CD14-positive monocyte (primary cell): Measurements from ENCODE around the gene MS4A4E. TPM values are rescaled to one million over a fixed set of nuclear protein-coding genes. Genes with fewer than 3 reads are reported as not detected.

Experiments
- DNase-seq, 3 donors: peaks; one replicate each; pipeline ENCODE4 v3.0.0-alpha.2; 2011 to 2022
- H2AFZ ChIP-seq: 2 replicates; pipeline ENCODE4 v1.6.0; 2012; ENCODE audit warnings: mild to moderate bottlenecking, low read depth, low read length, inconsistent platforms; ENCODE audit not compliant: insufficient read depth, poor library complexity, severe bottlenecking
- H3K27ac ChIP-seq, 2 donors: 1 replicate in 1 of 2; 2 replicates in 1 of 2; pipeline ENCODE4 v1.5.1; 2012 to 2013; ENCODE audit warnings: low read length in 2 of 2, control low read depth in 1 of 2, inconsistent platforms in 1 of 2, low read depth in 1 of 2, mild to moderate bottlenecking in 1 of 2
- H3K27me3 ChIP-seq, 2 donors: one replicate each; pipeline versions ENCODE4 v1.6.0 to v1.6.1; 2011 to 2013; ENCODE audit warnings: low read length in 2 of 2; ENCODE audit not compliant: control insufficient read depth in 2 of 2, insufficient read depth in 2 of 2
- H3K36me3 ChIP-seq, 2 donors: replicated peaks in 1 of 2; 1 replicate in 1 of 2; 2 replicates in 1 of 2; pipeline versions ENCODE4 v1.5.1 to v1.6.1; 2012 to 2013; ENCODE audit warnings: low read length in 2 of 2, control low read depth in 1 of 2, inconsistent platforms in 1 of 2, mild to moderate bottlenecking in 1 of 2; ENCODE audit not compliant: insufficient read depth in 2 of 2, control insufficient read depth in 1 of 2
- H3K4me1 ChIP-seq, 2 donors: 1 replicate in 1 of 2; 2 replicates in 1 of 2; pipeline versions ENCODE4 v1.5.1 to v1.6.1; 2012 to 2013; ENCODE audit warnings: low read length in 2 of 2, control low read depth in 1 of 2, inconsistent platforms in 1 of 2, mild to moderate bottlenecking in 1 of 2, moderate library complexity in 1 of 2; ENCODE audit not compliant: insufficient read depth in 2 of 2, control insufficient read depth in 1 of 2
- H3K4me2 ChIP-seq: replicated peaks from 2 replicates; pipeline ENCODE3; 2012; ENCODE audit warnings: low read length, moderate library complexity, mild to moderate bottlenecking; ENCODE audit not compliant: poor library complexity, severe bottlenecking; ENCODE audit errors: extremely low read depth
- H3K4me3 ChIP-seq, 3 experiments: fragments of 200-600 bp in 1 of 3; sonication (generic) in 1 of 3; replicated peaks in 1 of 3; 1 replicate in 2 of 3; 2 replicates in 1 of 3; pipeline ENCODE4 v1.5.1; 2011 to 2013; ENCODE audit warnings: low read length in 3 of 3, mild to moderate bottlenecking in 3 of 3, control low read depth in 2 of 3, low read depth in 2 of 3, inconsistent platforms in 1 of 3, moderate library complexity in 1 of 3
- H3K79me2 ChIP-seq: 2 replicates; pipeline ENCODE4 v1.6.0; 2012; ENCODE audit warnings: mild to moderate bottlenecking, control low read depth, inconsistent platforms, low read length, moderate library complexity; ENCODE audit not compliant: insufficient read depth
- H3K9ac ChIP-seq: 2 replicates; pipeline ENCODE4 v1.6.0; 2017; ENCODE audit warnings: low read length, mild to moderate bottlenecking; ENCODE audit not compliant: insufficient read depth, poor library complexity, severe bottlenecking
- H3K9me3 ChIP-seq, 2 donors: replicated peaks in 1 of 2; 1 replicate in 1 of 2; 2 replicates in 1 of 2; pipeline versions ENCODE4 v1.5.1 to v1.6.1; 2012 to 2013; ENCODE audit warnings: low read length in 2 of 2, control low read depth in 1 of 2; ENCODE audit not compliant: control insufficient read depth in 1 of 2, insufficient read depth in 1 of 2
- H4K20me1 ChIP-seq: 2 replicates; pipeline ENCODE4 v1.6.0; 2012; ENCODE audit warnings: mild to moderate bottlenecking, low read length, control low read depth, moderate library complexity; ENCODE audit not compliant: insufficient read depth
- H3K27ac Mint-ChIP-seq, 7 donors: one replicate each; pipeline ENCODE4 v1.8.0; 2020; ENCODE audit warnings: mild to moderate bottlenecking in 7 of 7, mixed read lengths in 7 of 7, moderate library complexity in 6 of 7, inconsistent platforms in 2 of 7
- H3K27me3 Mint-ChIP-seq, 3 donors: one replicate each; pipeline ENCODE4 v1.8.0; 2021 to 2022; ENCODE audit warnings: low read depth in 3 of 3, mild to moderate bottlenecking in 3 of 3, mixed read lengths in 3 of 3, moderate library complexity in 3 of 3, inconsistent platforms in 1 of 3
- H3K36me3 Mint-ChIP-seq, 2 donors: one replicate each; pipeline ENCODE4 v1.8.0; 2020; ENCODE audit warnings: mixed read lengths in 2 of 2, inconsistent platforms in 1 of 2, mild to moderate bottlenecking in 1 of 2
- H3K4me1 Mint-ChIP-seq: one replicate; pipeline ENCODE4 v1.8.0; 2020; ENCODE audit warnings: mild to moderate bottlenecking, mixed read lengths
- H3K4me3 Mint-ChIP-seq, 2 donors: one replicate each; pipeline ENCODE4 v1.8.0; 2020; ENCODE audit warnings: mild to moderate bottlenecking in 2 of 2, mixed read lengths in 2 of 2, moderate library complexity in 1 of 2
- H3K9me3 Mint-ChIP-seq, 7 donors: one replicate each; pipeline ENCODE4 v1.8.0; 2020 to 2022; ENCODE audit warnings: mixed read lengths in 7 of 7, mild to moderate bottlenecking in 6 of 7, moderate library complexity in 6 of 7, inconsistent platforms in 2 of 7
- CTCF ChIP-seq: fragments of 200-600 bp; IDR thresholded peaks from one replicate; pipeline ENCODE4 v1.8.0; 2022; ENCODE audit warnings: antibody characterized with exemption, mild to moderate bottlenecking
- WGBS: methylation state at CpG from one replicate; pipeline ENCODE4 v1.1.5; 2013; ENCODE audit warnings: missing lambda C conversion rate; ENCODE audit not compliant: insufficient coverage; 5-methylcytosine and 5-hydroxymethylcytosine counted together
- intact Hi-C, 2 donors: fragments of 100-400 bp; cut with micrococcal nuclease; formaldehyde crosslinking; loops; one replicate each; pipeline versions ENCODE4 v1.15.0 to v1.15.1; 2023
- polyA plus RNA-seq, 3 donors: library from polyadenylated mRNA; depleted of rRNA in 1 of 3; unstranded in 2 of 3; stranded (reverse) in 1 of 3; fragments of 300-500 nt in 2 of 3; fragments of >200 nt in 1 of 3; fragmentation: Illumina TruSeq in 2 of 3; gene quantifications; 1 replicate in 2 of 3; 2 replicates in 1 of 3; pipeline ENCODE4 v1.2.3, GENCODE V29; 2012 to 2021

Gene MS4A4E
- polyA plus RNA-seq, 3 donors, result 1.00 to 10.2 (median 1.1) TPM

- peaks cover 83 to 97% of the 10 kb centered on the region in 2 donors for H3K4me1 ChIP-seq
- peaks cover 95% of the 10 kb centered on the region for H3K79me2 ChIP-seq
- no peak overlapping the region for H2AFZ ChIP-seq
- H4K20me1 ChIP-seq, result peaks cover 96% of the 10 kb centered on the region
- H3K27me3 ChIP-seq, result no peaks in the 10 kb centered on the region
- no peaks in the 10 kb centered on the region for H3K9me3 Mint-ChIP-seq
- H3K36me3 Mint-ChIP-seq, result peaks cover 97 to 100% of the 10 kb centered on the region in 2 donors
- H3K27ac ChIP-seq, result peak overlapping the region; percentile 5 to 69
- no peak overlapping the region for H3K4me2 ChIP-seq
- no peak for DNase-seq
- peak overlapping the region; percentile 2 to 93 (median 79) for H3K27ac Mint-ChIP-seq
- peaks cover 98% of the 10 kb centered on the region for H3K4me1 Mint-ChIP-seq
- peaks cover 98 to 99% of the 10 kb centered on the region in 2 donors for H3K36me3 ChIP-seq
- TF ChIP-seq CTCF, result no peak
- peak overlapping the region in 1 of 3 experiments; percentile 28 for H3K4me3 ChIP-seq
- H3K27me3 Mint-ChIP-seq, result peaks cover 0 to 1% (median 0%) of the 10 kb centered on the region in 3 donors
- H3K9me3 ChIP-seq, result no peaks in the 10 kb centered on the region
- intact Hi-C loops, result no loop called here
- no CpG with 5 or more reads among the region's 5 CpGs for whole genome bisulfite sequencing
- no peak overlapping the region for H3K4me3 Mint-ChIP-seq
- H3K9ac ChIP-seq, result no peak overlapping the region
Observed at GRCh38 chr11:60175860-60176275, 67.1 kb downstream of the MS4A4E start.

DNA sequence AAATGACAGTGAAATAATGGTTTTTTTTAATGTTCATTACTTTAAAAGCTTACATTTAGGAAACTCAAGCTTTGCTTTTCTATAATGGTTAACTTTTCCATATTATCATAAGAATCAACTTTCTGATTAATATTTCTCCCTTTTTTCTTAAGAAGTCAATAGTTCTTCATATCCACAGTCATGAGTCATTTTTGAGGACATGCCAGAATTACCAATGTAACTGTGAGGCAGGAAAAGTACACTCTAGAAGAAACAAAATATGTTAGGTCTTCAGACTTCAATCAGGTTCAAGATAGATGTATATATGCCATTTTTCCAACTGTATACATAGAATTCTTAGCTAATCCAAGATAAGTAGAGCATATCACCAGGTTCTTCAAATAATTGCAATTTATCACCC, 70.9 kb downstream of the MS4A4E start:
- H2AFZ ChIP-seq, result no peak overlapping the region
- no peak overlapping the region for H3K4me3 Mint-ChIP-seq

More for the DNA sequence above, 70.9 kb downstream of the MS4A4E start:
- Histone ChIP-seq H3K9me3 (no peaks in the 10 kb centered on the region), H3K27ac (peak overlapping the region in 1 of 2 donors; percentile 69), H3K4me3 (no peak overlapping the region), H3K36me3 (peaks cover 83 to 89% of the 10 kb centered on the region in 2 donors), H3K9ac (no peak overlapping the region), H3K79me2 (peaks cover 56% of the 10 kb centered on the region), H3K27me3 (no peaks in the 10 kb centered on the region), H3K4me2 (no peak overlapping the region), H4K20me1 (peaks cover 93% of the 10 kb centered on the region), H3K4me1 (peaks cover 65 to 85% of the 10 kb centered on the region in 2 donors)
- Mint-ChIP-seq H3K27me3 (peaks cover 0 to 2% (median 0%) of the 10 kb centered on the region in 3 donors), H3K4me1 (peaks cover 82% of the 10 kb centered on the region), H3K27ac (peak overlapping the region in 4 of 7 donors; percentile 8 to 57 (median 38)), H3K36me3 (peaks cover 86 to 94% of the 10 kb centered on the region in 2 donors), H3K9me3 (peaks cover 0 to 5% (median 0%) of the 10 kb centered on the region in 7 donors)
- no peak for TF ChIP-seq CTCF
- DNase-seq, result no peak
- intact Hi-C loops, result no loop called here
